NCI-H510A (cell line): ENCODE data around the gene DLX1.
"Not testable (repeated sequence)": the region's sequence is repeated elsewhere in the genome, so short reads cannot be mapped to it uniquely, and the experiment has no call there.

Experiments used
- DNase-seq: peaks from one replicate; lab custom pipeline; 2025; lab: John Stamatoyannopoulos, UW

DLX1 gene

GRCh38 chr2:172085460-172086159 is at the start of gene DLX1:
Gene DLX1, plus strand, starts transcription at chr2:172085507. Its CDS starts 171 bp downstream, at chr2:172085678.
- DNase-seq, result peak; percentile 66

DNA sequence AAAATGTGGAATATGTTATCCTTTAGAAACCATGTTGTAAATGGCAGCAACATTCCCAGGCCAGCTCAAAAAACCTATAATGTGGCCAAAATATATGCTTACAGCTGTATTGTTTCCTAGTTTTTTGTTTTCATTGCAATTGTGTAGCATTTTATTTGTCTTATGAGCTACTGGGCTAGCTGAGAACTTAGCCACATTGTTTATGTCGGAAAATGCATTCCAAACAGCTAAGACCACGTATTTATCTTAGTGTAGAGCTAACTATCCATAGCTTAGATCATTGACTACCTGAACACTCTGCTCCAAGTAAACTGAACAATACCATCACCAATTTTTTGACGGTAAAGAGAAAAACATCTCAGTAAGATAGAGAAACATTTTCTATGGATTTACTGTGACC is 47.2 kb upstream of the DLX1 start:
- no peak for DNase-seq

DNA sequence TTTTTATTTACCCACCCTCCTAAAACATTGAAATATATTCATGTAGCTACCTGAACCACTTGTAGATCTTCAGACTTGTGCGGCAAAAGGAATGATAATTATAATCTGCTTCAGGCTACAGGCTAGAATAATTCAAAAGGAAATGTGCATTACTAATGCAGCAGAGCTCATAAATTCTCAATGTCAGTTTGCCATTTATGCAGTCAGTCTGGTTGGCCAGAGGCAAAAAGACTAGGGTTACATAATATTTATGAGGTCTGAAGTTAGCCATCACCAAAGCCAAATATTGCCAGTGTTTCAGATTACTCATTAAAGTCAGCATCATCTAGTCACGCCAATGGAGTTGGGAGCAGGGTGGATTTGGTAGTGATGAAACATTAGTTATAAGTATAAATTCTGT is 46.7 kb upstream of the DLX1 start:
- no peak for DNase-seq

DNA sequence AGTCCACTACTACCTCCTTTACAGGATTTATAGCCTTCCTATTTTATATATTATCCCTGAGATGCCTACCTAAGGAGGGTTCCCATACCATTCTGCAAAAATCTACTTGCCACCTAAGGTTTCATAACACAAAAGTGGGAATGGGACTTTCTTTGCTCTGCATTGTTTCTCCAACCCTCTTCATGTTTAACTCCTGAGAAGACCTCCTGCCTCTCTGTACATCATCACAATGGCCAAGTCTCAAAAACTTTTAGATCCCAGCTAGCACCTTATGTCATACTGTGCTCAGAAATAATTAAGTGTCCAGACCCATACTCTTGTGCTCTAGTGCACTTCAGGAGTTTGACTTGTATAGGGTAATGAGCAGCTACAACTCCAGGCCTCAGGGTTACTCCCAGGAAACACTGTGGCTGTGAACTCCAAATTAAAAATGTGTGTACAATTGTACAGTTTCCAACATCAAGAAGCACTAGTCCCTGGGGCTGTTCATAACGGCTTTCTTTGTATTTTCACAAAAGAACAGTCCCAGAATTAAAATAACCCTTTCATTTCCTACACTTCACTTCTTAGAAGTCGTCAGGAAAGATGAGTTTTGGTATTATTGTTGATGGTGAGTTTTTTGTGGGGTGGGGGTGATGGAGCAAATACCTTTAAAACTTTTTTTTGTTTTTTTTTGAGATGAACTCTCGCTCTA is 46.1 kb upstream of the DLX1 start:
- no peak for DNase-seq

DNA sequence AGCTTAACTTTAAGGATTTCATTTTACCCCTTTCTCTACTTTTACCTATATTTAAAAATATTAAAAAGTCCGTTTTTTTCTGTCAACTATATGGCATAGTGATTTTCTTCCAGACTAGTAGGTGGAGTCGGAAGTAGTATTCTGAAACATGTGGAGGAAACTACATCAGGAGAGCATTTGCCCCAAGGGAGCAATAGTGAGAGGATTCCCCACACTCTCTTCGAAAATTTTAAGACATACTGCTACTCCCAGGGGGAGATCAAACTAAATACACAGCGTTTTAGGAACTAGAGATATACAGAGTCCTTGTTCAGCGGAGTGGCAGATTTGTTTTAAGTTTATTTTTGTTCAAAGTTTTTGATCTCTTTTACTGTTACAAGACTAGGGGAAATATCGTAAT is 45.0 kb upstream of the DLX1 start:
- no peak for DNase-seq

DNA sequence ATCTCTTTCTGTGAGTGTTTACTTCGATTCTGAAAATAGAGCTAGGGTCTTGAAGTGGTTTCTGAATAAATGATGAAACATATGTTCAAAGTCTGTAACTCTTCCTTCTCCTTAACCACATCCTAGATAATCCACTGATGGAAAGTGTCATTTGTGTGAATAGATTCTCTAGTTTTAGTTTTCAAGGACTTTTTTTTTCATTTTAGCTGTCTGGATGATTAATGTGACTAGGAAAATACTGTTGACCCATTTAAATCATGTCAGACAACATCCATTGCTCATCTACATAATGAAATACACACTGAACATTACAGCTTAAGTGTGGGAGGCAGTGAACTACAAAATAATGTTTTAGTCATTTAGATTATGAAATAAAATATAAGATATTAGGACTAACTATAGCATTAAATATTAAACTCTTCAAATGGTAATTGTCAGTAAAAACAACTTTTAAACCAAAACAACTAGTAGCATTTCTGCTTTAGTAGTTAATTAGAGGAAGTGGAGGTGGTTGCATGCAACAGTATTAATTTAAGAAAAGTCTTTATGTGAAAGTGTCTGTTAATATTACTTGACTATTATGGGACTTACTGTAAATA is 39.1 kb upstream of the DLX1 start:
- DNase-seq, result no peak

GRCh38 chr2:172046866-172047565 is 38.3 kb upstream of the DLX1 start:
- DNase-seq, result no peak

- no peak for DNase-seq
Measured at GRCh38 chr2:172047566-172048507, 37.5 kb upstream of the DLX1 start.

DNA sequence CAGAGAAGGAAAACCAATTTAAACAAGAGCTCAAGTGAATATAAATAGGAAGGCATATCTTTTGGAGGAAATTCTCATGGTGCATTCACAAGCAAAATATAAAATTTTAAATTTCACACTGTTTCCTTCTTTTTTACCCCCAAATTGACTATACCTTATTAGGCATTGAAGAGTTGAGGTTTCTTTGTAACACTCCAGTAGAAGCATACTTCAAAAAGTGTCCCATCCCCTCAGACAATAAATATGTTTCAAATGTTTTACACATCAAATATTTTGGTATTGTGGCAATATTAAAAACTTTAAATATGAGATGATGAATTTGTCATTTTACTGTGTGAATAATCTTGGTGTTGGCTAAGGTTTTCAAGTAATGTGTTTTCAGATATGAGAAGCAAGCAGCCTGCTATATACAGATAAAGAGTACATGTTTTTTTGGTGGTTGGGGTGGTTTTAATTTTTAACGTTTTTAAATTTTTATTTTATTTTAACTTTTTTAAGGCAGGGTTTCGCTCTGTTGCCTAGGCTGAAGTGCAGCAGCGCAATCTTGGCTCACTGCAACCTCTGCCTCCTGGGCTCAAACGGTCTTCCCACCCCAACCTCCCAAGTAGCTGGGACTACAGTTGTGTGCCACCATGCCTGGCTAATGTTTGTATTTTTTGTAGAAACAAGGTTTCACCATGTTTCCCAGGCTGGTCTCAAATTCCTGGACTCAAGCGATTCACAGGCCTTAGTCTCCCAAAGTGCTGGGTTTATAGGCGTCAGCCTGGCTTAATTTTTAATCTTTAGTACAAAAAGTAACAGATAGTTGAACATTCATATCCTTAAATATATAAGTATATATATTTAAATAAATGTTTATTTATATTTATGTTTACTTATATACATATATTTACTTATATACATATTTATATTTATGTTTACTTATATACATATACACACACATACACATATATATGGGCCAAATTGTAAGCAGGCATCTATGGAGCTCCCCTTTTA is 36.5 kb upstream of the DLX1 start:
- DNase-seq, result no peak

DNA sequence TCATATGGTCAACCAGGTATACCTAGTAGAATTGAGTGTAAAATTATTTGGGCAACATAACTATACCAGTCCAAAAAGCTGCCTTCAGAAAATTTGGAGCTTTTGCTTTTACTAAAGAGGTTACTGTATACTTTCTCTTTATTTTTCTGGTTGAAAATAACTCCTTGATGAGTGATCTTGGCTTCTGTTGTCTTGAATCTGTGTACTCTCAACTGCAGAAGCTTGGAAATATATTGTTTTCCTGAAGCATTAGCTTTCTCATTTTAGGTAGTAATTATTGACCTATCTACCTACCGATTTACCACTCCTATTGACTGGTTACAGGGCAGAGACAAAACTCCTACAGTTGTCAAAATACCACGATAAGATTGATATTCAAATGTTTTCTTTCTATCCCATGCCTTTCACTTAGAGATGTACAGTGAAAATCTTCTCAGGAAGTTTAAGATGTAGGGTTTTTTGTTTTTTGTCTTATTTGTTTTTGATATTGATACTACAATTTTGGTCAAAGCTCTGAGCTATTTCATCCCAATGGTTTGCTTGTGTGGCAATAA is 35.7 kb upstream of the DLX1 start:
- DNase-seq, result no peak

DNA sequence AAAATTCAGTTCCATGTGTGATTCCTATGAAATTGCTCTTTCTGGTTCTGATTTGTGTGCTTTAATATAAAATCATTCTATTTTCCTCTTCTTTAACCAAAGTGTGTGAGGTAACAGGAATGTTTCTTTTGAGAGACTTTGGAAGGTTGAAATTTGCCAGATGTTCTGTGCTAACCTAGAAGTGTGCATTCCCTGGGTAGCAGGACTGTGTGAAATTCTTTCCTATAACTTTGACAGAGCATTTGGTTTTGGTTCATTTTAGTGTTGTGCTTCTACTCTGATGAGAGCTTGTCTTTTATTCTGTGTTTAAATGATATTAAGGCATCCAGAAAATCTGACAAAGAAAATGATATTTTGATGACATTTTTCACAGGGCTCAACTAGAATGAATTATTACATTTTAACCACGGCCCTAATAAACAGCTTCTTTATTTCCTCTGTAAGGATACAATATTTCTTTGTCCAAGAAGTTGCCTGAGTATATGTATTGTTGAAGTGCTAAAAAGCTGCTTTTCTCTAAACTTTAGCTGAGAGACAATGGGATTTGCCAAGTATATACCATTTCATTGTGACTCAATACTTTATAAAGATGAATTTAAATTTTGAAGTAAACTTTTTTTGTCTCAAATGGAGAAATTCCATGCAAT is 34.7 kb upstream of the DLX1 start:
- no peak for DNase-seq

- DNase-seq, result peak; percentile 15
Measured at GRCh38 chr2:172052000-172052983, 33.0 kb upstream of the DLX1 start.

- no peak for DNase-seq
Measured at GRCh38 chr2:172053486-172053885, 31.8 kb upstream of the DLX1 start.

- no peak for DNase-seq
Measured at GRCh38 chr2:172056293-172056692, 29.0 kb upstream of the DLX1 start.

DNA sequence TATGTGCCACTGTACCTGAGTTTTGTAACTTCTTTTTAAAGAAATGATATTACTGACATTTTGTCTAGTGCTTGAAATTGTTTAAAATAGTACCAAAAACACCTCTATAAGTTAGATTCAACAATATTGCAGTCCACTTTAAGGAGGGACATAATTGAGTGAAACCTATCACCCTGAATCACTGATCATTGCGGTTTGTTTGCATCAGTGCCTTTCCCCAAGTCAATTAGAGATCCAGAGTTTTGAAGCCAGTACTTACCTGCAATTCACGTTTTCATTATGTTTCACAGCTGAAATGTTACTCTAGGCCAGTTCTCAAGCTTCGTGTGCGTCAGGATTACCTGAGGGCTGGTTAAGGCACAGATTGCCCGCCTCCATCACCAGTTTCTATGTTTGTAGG is 26.6 kb upstream of the DLX1 start:
- DNase-seq, result no peak

DNA sequence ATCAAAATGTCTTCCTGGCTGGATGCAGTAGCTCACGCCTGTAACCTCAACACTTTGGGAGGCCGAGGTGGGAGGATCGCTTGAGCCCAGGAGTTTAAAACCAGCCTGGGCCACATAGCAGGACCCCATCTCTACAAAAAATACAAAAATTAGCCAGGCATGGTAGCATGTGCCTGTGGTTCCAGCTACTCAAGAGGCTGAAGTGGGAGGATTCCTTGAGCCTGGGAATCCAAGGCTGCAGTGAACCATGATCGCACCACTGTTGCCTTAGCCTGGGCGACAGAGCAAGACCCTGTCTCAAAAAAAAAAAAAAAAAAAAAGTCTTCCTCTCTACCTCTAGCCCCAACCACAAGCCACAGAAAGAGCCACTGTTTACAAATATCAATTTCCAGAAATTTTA is 25.2 kb upstream of the DLX1 start:
- DNase-seq, result not testable (repeated sequence)

- no peak for DNase-seq
Measured at GRCh38 chr2:172062402-172063004, 22.8 kb upstream of the DLX1 start.

GRCh38 chr2:172063446-172063845 is 21.9 kb upstream of the DLX1 start:
- DNase-seq, result no peak
